Measurements from ENCODE around the gene FOXC2.

Gene FOXC2

DNA sequence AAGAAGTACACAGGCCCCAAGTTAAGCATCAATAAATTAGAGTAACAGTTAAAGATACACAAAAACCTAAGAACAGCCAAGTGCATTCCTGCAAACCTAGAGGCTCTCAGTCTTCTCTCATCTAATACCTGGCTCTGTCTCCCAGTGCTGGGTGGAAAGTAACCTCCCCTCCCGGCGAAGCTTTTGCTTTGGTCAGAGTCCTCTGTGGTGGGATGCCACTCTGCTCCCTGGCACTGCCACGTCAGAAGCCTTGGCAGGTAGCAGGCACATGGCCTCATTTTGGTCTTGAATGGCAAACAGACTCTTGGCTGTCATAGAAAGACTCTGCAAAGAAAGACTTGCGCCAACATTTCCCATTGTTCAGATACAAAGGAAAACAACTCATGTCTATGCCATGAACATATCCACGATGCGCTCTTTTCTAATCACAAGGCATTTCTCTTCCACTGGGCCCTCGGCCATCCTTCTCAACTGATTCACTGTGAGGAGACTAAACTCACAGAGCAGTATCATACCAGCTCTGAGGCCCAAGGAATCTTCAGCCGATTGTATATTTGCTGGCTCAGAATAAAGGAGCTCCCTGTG, 32.8 kb upstream of the FOXC2 start:
- Histone ChIP-seq H3K27me3 (ENCODE audit: control insufficient read depth, insufficient read depth, low read length, poor library complexity, severe bottlenecking) (no peaks in the 10 kb centered on the region), H3K4me1 (ENCODE audit: control insufficient read depth, insufficient read depth, low read length) (peaks cover 9% of the 10 kb centered on the region), H3K9me3 (ENCODE audit: control insufficient read depth, low read length) (no peaks in the 10 kb centered on the region), H3K36me3 (ENCODE audit: control insufficient read depth, insufficient read depth, low read length) (no peaks in the 10 kb centered on the region), H3K4me3 (ENCODE audit: insufficient read depth, low read depth, low read length) (no peak overlapping the region), H3K27ac (ENCODE audit: insufficient read depth, low read depth, low read length, poor library complexity, severe bottlenecking) (no peak overlapping the region)
- WGBS, 2 experiments: 94 to 96% methylated on average over 8 of the region's 8 CpGs

DNA sequence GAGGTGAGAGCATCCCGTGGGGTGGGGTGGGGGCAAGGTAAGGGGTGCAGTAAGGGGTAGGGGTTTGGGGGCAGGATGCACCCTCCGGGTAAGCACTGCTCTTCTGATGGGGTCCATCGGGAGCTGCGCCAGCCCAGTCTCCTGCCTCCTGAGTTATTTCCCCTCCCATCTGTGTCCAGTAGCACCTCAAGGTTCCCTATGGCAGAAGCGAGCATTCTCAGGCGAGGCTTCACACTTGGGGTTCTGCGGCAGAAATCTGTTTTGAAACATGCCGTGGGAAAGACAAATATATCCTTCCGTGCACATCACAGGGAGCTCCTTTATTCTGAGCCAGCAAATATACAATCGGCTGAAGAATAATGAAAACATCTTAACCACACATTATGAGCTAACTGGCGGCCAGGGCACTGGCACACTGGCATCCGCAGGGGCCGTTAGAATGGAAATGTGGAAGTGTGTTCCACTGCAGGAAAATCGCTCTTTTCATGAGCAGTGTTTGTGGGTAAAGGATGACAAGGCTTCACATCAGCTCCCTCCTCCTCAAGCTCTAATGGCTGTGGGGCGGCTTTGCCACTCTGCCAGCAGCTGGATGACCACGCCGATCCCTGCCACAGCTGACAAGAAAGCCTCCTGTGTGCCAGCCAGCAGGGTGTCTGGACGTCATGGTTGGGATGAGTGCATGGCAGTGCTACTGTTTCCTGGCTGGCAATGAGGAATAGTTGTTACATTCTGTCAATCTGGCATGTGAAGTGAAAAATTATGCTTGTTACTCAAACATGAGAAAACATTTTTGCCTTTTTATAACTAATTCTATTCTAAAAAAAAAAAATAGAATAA, 31.6 kb upstream of the FOXC2 start:
- 86 to 89% methylated on average over 18 of the region's 18 CpGs for WGBS, 2 experiments
- H3K27ac ChIP-seq (ENCODE audit: insufficient read depth, low read depth, low read length, poor library complexity, severe bottlenecking): no peak overlapping the region

DNA sequence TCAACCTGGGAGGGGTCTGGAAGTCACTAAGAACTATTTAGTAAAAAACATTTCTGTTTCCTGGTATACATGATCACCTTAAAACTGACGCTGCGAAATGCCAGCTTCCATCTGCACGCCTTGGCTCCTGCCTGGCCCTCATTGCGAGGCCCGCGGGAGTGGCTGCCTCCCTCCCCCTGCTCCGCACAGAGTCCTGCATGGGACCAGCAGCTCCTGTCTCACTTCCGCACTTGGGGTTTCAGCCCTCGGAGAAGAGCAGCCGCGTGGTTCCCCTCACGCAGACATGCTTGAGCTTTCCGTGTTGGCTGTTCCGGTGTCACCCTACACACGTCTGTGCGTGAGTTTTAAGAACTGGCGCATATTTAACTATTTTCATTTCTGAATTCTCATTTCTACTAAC, 30.0 kb upstream of the FOXC2 start:
- H3K36me3 ChIP-seq (ENCODE audit: control insufficient read depth, insufficient read depth, low read length): peaks cover 11% of the 10 kb centered on the region
- H3K4me1 ChIP-seq (ENCODE audit: control insufficient read depth, insufficient read depth, low read length): peaks cover 9% of the 10 kb centered on the region
- no peak overlapping the region for H3K27ac ChIP-seq (ENCODE audit: insufficient read depth, low read depth, low read length, poor library complexity, severe bottlenecking)
- H3K27me3 ChIP-seq (ENCODE audit: control insufficient read depth, insufficient read depth, low read length, poor library complexity, severe bottlenecking): no peaks in the 10 kb centered on the region
- no peaks in the 10 kb centered on the region for H3K9me3 ChIP-seq (ENCODE audit: control insufficient read depth, low read length)
- 94 to 96% methylated on average over 17 of the region's 17 CpGs for WGBS, 2 experiments
- H3K4me3 ChIP-seq (ENCODE audit: insufficient read depth, low read depth, low read length): no peak overlapping the region

More for the DNA sequence above, 31.6 kb upstream of the FOXC2 start:
- Histone ChIP-seq H3K27me3 (ENCODE audit: control insufficient read depth, insufficient read depth, low read length, poor library complexity, severe bottlenecking) (no peaks in the 10 kb centered on the region), H3K36me3 (ENCODE audit: control insufficient read depth, insufficient read depth, low read length) (peaks cover under 1% of the 10 kb centered on the region), H3K4me3 (ENCODE audit: insufficient read depth, low read depth, low read length) (no peak overlapping the region), H3K4me1 (ENCODE audit: control insufficient read depth, insufficient read depth, low read length) (peaks cover 9% of the 10 kb centered on the region), H3K9me3 (ENCODE audit: control insufficient read depth, low read length) (no peaks in the 10 kb centered on the region)

DNA sequence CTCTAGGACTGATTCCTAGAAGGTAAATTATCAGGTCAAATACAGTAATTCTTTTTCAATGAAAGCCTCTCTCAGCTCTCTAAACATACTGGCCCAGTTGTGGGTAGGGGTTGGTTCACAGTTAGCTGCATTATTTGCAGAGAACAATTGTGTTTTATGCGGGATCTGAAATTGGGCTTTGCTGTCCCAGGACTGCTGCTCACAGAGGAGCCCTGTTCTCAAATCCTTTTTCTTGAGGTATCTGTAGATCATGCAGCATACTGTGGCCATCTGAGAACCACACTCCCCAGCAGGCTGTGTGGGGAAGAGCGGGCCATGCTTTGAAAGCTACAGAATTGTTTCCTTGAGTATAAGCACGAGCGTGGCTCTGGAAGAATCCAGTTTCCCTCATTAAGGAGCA, 29.1 kb upstream of the FOXC2 start:
- 94 to 96% methylated on average over 4 of the region's 4 CpGs for WGBS, 2 experiments
- peaks cover 15% of the 10 kb centered on the region for H3K36me3 ChIP-seq (ENCODE audit: control insufficient read depth, insufficient read depth, low read length)
- H3K4me1 ChIP-seq (ENCODE audit: control insufficient read depth, insufficient read depth, low read length): peaks cover 9% of the 10 kb centered on the region
- H3K27ac ChIP-seq (ENCODE audit: insufficient read depth, low read depth, low read length, poor library complexity, severe bottlenecking): no peak overlapping the region
- no peaks in the 10 kb centered on the region for H3K27me3 ChIP-seq (ENCODE audit: control insufficient read depth, insufficient read depth, low read length, poor library complexity, severe bottlenecking)
- H3K9me3 ChIP-seq (ENCODE audit: control insufficient read depth, low read length): no peaks in the 10 kb centered on the region
- H3K4me3 ChIP-seq (ENCODE audit: insufficient read depth, low read depth, low read length): no peak overlapping the region

DNA sequence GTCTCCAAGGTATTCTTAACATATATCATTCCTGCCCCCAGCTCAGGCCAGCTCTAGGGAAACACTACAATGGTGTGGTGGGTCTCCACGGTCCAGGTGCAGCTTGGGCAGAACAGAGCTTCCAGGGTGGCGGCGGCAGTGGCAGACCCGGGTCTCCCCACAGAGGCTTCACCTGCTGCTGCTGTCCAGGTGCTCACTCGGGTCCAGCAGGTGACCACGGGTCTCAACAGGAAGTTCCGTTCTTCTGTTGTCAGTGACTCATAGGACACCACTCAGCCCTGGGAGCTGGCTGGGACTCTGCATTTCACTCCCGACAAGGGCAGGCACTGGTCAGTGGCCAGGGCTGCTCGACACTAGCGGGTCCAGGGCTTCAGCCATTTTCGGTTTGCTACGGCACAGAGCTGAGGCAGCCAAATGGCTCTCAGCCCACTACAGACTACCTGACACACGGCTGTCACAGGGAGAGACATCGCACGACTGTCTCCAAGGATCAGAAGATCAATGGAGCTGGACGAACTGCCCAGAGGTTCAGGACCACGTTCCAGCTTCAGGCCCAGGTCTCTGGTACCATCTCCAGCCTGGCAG, 28.3 kb upstream of the FOXC2 start:
- 95 to 96% methylated on average over 17 of the region's 17 CpGs for whole genome bisulfite sequencing, 2 experiments

DNA sequence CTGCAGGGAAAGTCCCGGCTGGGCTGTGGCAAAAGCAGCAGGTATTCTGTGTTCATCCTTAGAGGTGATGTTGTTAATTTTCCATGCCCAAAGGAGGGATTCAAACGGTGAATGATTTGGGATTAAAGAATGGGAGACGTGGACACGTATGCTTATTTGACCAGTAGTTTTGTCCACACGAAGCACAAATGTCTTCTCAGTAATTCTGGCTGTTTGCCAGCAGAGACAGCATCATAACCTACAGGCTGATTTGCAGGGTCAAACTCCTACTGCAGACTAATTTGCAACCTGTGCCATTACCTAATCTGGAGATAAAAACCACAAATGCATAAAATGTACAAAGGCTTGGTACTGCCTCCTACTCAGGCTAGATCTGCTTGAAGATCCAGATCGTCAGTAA, 25.7 kb upstream of the FOXC2 start:
- no peak overlapping the region for H3K27ac ChIP-seq (ENCODE audit: insufficient read depth, low read depth, low read length, poor library complexity, severe bottlenecking)
- H3K9me3 ChIP-seq (ENCODE audit: control insufficient read depth, low read length): no peaks in the 10 kb centered on the region
- WGBS, 2 experiments: 91 to 93% methylated on average over 6 of the region's 6 CpGs
- no peak overlapping the region for H3K4me3 ChIP-seq (ENCODE audit: insufficient read depth, low read depth, low read length)
- no peaks in the 10 kb centered on the region for H3K27me3 ChIP-seq (ENCODE audit: control insufficient read depth, insufficient read depth, low read length, poor library complexity, severe bottlenecking)
- H3K4me1 ChIP-seq (ENCODE audit: control insufficient read depth, insufficient read depth, low read length): peaks cover 2% of the 10 kb centered on the region
- H3K36me3 ChIP-seq (ENCODE audit: control insufficient read depth, insufficient read depth, low read length): peaks cover 15% of the 10 kb centered on the region

More for the DNA sequence above, 28.3 kb upstream of the FOXC2 start:
- H3K27me3 ChIP-seq (ENCODE audit: control insufficient read depth, insufficient read depth, low read length, poor library complexity, severe bottlenecking): no peaks in the 10 kb centered on the region
- H3K4me1 ChIP-seq (ENCODE audit: control insufficient read depth, insufficient read depth, low read length): peaks cover 9% of the 10 kb centered on the region
- H3K9me3 ChIP-seq (ENCODE audit: control insufficient read depth, low read length): no peaks in the 10 kb centered on the region
- H3K4me3 ChIP-seq (ENCODE audit: insufficient read depth, low read depth, low read length): no peak overlapping the region
- H3K36me3 ChIP-seq (ENCODE audit: control insufficient read depth, insufficient read depth, low read length): peaks cover 15% of the 10 kb centered on the region
- H3K27ac ChIP-seq (ENCODE audit: insufficient read depth, low read depth, low read length, poor library complexity, severe bottlenecking): no peak overlapping the region

- H3K27me3 ChIP-seq (ENCODE audit: control insufficient read depth, insufficient read depth, low read length, poor library complexity, severe bottlenecking): no peaks in the 10 kb centered on the region
- 95 to 96% methylated on average over 11 of the region's 11 CpGs for WGBS, 2 experiments
- no peak overlapping the region for H3K4me3 ChIP-seq (ENCODE audit: insufficient read depth, low read depth, low read length)
- H3K36me3 ChIP-seq (ENCODE audit: control insufficient read depth, insufficient read depth, low read length): peaks cover 15% of the 10 kb centered on the region
- H3K4me1 ChIP-seq (ENCODE audit: control insufficient read depth, insufficient read depth, low read length): no peaks in the 10 kb centered on the region
- H3K27ac ChIP-seq (ENCODE audit: insufficient read depth, low read depth, low read length, poor library complexity, severe bottlenecking): no peak overlapping the region
- no peaks in the 10 kb centered on the region for H3K9me3 ChIP-seq (ENCODE audit: control insufficient read depth, low read length)
Measured at GRCh38 chr16:86541560-86541959, 25.1 kb upstream of the FOXC2 start.

DNA sequence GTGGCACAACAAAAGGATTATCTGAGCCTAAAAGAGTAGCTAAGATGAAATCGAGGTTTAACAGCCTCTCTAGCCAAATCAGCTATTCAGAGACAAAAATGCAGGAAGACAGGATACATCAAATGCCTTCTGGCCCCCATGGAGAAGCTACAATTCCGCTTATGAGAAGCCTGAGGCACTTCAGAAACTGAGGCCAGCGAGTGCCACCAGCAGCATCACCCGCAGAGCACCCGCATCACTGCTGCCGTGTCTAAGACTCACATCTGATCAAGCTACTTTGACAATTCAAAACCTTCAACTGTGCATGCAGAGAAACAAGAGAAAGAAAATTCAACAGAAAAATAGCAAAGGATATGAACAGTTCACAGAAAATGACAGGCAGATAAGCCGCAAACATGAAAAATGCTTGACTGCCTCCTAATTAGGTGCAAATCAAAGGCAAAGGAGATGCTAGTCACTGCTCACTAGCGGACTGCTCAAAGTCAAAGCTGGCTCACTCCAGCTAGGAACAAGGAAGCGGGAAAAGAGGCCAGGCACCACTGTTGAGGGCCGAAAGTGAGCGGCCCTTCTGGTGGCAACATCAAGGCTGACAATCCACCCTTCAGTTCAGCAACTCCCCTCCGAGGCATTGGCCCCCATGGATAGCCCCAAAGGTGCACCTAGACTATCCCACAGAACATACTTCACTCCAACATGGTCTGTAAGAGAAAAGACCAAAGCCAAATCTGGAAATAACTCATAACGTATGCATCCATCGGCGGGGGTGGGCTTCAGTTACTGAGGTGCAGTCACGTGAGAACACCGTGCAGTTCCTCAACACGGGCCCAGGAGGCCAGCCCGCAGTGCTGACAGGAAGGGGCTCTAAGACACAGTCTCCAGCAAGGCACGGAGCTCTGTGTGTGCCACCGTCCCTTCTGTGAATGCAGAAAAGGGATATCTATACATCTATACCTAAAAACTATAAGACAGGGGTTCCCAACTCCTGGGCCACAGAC, 23.6 kb upstream of the FOXC2 start:
- H3K27me3 ChIP-seq (ENCODE audit: control insufficient read depth, insufficient read depth, low read length, poor library complexity, severe bottlenecking): no peaks in the 10 kb centered on the region
- WGBS, 2 experiments: 92 to 93% methylated on average over 21 of the region's 21 CpGs
- no peaks in the 10 kb centered on the region for H3K4me1 ChIP-seq (ENCODE audit: control insufficient read depth, insufficient read depth, low read length)
- no peak overlapping the region for H3K4me3 ChIP-seq (ENCODE audit: insufficient read depth, low read depth, low read length)
- peaks cover 21% of the 10 kb centered on the region for H3K36me3 ChIP-seq (ENCODE audit: control insufficient read depth, insufficient read depth, low read length)
- no peaks in the 10 kb centered on the region for H3K9me3 ChIP-seq (ENCODE audit: control insufficient read depth, low read length)
- no peak overlapping the region for H3K27ac ChIP-seq (ENCODE audit: insufficient read depth, low read depth, low read length, poor library complexity, severe bottlenecking)

DNA sequence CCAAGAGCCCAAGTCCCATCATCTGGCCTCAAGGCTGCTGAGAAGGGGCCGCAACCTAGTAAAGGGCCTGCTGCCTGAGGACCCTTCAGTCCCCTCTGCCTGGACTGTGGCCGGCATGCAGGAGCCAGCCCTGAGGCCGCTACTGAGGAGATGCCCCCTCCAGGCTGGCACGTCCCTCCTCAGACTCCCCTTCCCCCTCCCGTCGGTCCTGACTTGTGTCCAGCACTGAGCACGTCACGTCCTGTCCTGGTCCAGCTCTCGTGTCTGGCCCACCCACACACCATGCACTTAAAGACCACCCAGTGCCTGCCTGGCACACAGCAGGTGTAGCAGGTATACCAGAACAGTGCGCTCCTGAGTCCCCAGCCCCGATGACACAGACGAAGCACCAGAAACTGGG, 21.1 kb upstream of the FOXC2 start:
- Histone ChIP-seq H3K27me3 (ENCODE audit: control insufficient read depth, insufficient read depth, low read length, poor library complexity, severe bottlenecking) (no peaks in the 10 kb centered on the region), H3K27ac (ENCODE audit: insufficient read depth, low read depth, low read length, poor library complexity, severe bottlenecking) (no peak overlapping the region), H3K36me3 (ENCODE audit: control insufficient read depth, insufficient read depth, low read length) (peaks cover 19% of the 10 kb centered on the region), H3K4me3 (ENCODE audit: insufficient read depth, low read depth, low read length) (no peak overlapping the region), H3K4me1 (ENCODE audit: control insufficient read depth, insufficient read depth, low read length) (no peaks in the 10 kb centered on the region), H3K9me3 (ENCODE audit: control insufficient read depth, low read length) (no peaks in the 10 kb centered on the region)
- WGBS, 2 experiments: 77 to 79% methylated on average over 12 of the region's 12 CpGs

Data from ectodermal cell (in vitro differentiated cells).